WTC11 (cell line): ENCODE results near the gene FTCDNL1. TPM values are rescaled to one million over a fixed set of nuclear protein-coding genes. Genes with fewer than 3 reads are reported as not detected.

ENCODE experiments used
- ATAC-seq: fragments of 200-7000 bp; cut with Tn5 transposase; 2 replicates; pipeline ENCODE4 v1.10.0; 2021; ENCODE audit warnings: mild to moderate bottlenecking, moderate library complexity
- CTCF ChIA-PET: fragments of 300-600 bp; sonication (Branson Sonifier 250); formaldehyde crosslinking; loops from one replicate; lab custom pipeline; 2021; ENCODE audit warnings: antibody characterized with exemption; lab: Charles Lee
- POLR2A ChIA-PET: fragments of 350-600 bp; sonication (Branson Sonifier 250); formaldehyde crosslinking; loops from one replicate; lab custom pipeline; 2021; ENCODE audit warnings: antibody characterized with exemption; lab: Charles Lee
- DNase-seq: peaks from one replicate; pipeline ENCODE4 v3.0.0; 2021; ENCODE audit warnings: low spot score
- H3K27ac Mint-ChIP-seq: 2 replicates; pipeline ENCODE4 v1.8.0; 2021; ENCODE audit warnings: mixed read lengths
- H3K27me3 Mint-ChIP-seq: 2 replicates; pipeline ENCODE4 v1.8.0; 2021; ENCODE audit warnings: low read depth, mild to moderate bottlenecking, moderate library complexity, mixed read lengths
- H3K36me3 Mint-ChIP-seq: 2 replicates; pipeline ENCODE4 v1.8.0; 2021; ENCODE audit warnings: mixed read lengths
- H3K4me1 Mint-ChIP-seq: 2 replicates; pipeline ENCODE4 v1.8.0; 2022; ENCODE audit warnings: mixed read lengths
- H3K4me3 Mint-ChIP-seq: 2 replicates; pipeline ENCODE4 v1.8.0; 2021; ENCODE audit warnings: mild to moderate bottlenecking, moderate library complexity, mixed read lengths
- H3K9me3 Mint-ChIP-seq: 2 replicates; pipeline ENCODE4 v1.8.0; 2021; ENCODE audit warnings: mixed read lengths
- ESRRA ChIP-seq: sonication (generic); formaldehyde crosslinking; IDR thresholded peaks from 2 replicates; pipeline ENCODE4 v1.8.1; 2022; ENCODE audit warnings: mild to moderate bottlenecking, missing genetic modification reagents, borderline replicate concordance
- GABPB1 ChIP-seq: sonication (generic); formaldehyde crosslinking; IDR thresholded peaks from 2 replicates; pipeline ENCODE4 v1.8.1; 2023; ENCODE audit warnings: mild to moderate bottlenecking, missing genetic modification reagents
- KAT7 ChIP-seq: sonication (generic); formaldehyde crosslinking; IDR thresholded peaks from 2 replicates; pipeline ENCODE4 v1.8.1; 2023; ENCODE audit warnings: missing genetic modification reagents, mild to moderate bottlenecking, borderline replicate concordance
- MXD4 ChIP-seq: fragments of 250-450 bp; sonication (Bioruptor Pico); IDR thresholded peaks from 2 replicates; pipeline ENCODE4 v1.8.0; 2021; ENCODE audit warnings: mild to moderate bottlenecking, moderate library complexity, borderline replicate concordance
- MYBL2 ChIP-seq: sonication (generic); formaldehyde crosslinking; IDR thresholded peaks from 2 replicates; pipeline ENCODE4 v1.8.1; 2023; ENCODE audit warnings: mild to moderate bottlenecking, moderate library complexity, missing genetic modification reagents
- NR3C1 ChIP-seq: sonication (generic); formaldehyde crosslinking; conservative IDR thresholded peaks from 2 replicates; pipeline ENCODE4 v1.8.1; 2023; ENCODE audit warnings: low read depth, mild to moderate bottlenecking, missing genetic modification reagents
- SMAD4 ChIP-seq: sonication (generic); formaldehyde crosslinking; IDR thresholded peaks from 2 replicates; pipeline ENCODE4 v1.8.0; 2022; ENCODE audit warnings: mild to moderate bottlenecking, missing genetic modification reagents
- SP1 ChIP-seq: sonication (generic); formaldehyde crosslinking; conservative IDR thresholded peaks from 2 replicates; pipeline ENCODE4 v1.8.1; 2022; ENCODE audit warnings: missing genetic modification reagents
- TEAD4 ChIP-seq: sonication (generic); formaldehyde crosslinking; IDR thresholded peaks from 2 replicates; pipeline ENCODE4 v1.8.0; 2022; ENCODE audit warnings: mild to moderate bottlenecking, missing genetic modification reagents
- ZBTB21 ChIP-seq: sonication (generic); formaldehyde crosslinking; IDR thresholded peaks from 2 replicates; pipeline ENCODE4 v1.8.1; 2023; ENCODE audit warnings: mild to moderate bottlenecking, missing genetic modification reagents, borderline replicate concordance
- ZNF232 ChIP-seq: sonication (generic); formaldehyde crosslinking; IDR thresholded peaks from 2 replicates; pipeline ENCODE4 v1.8.0; 2022; ENCODE audit warnings: mild to moderate bottlenecking, missing genetic modification reagents
- ZNF671 ChIP-seq: fragments of 250-450 bp; sonication (Bioruptor Pico); IDR thresholded peaks from 2 replicates; pipeline ENCODE4 v1.8.0; 2021; ENCODE audit warnings: mild to moderate bottlenecking
- total RNA-seq: library from RNA; stranded (reverse); gene quantifications from 3 replicates; pipeline ENCODE4 v1.2.3, GENCODE V29; 2021
- TF ChIP-seq, protein P1 (sequence below): fragments of 250-450 bp; sonication (Bioruptor Pico); IDR thresholded peaks from 2 replicates; pipeline ENCODE4 v1.9.0; 2021; ENCODE audit warnings: mild to moderate bottlenecking
- TF ChIP-seq, protein P2 (sequence below): sonication (generic); formaldehyde crosslinking; IDR thresholded peaks from 2 replicates; pipeline ENCODE4 v1.8.1; 2023; ENCODE audit warnings: mild to moderate bottlenecking, moderate library complexity, missing genetic modification reagents
- TF ChIP-seq, protein P3 (sequence below): sonication (generic); formaldehyde crosslinking; IDR thresholded peaks from 2 replicates; pipeline ENCODE4 v1.8.0; 2023; ENCODE audit warnings: missing genetic modification reagents, mild to moderate bottlenecking, borderline replicate concordance
- TF ChIP-seq, protein P4 (sequence below): sonication (generic); formaldehyde crosslinking; IDR thresholded peaks from 2 replicates; pipeline ENCODE4 v1.8.1; 2022; ENCODE audit warnings: low read depth, mild to moderate bottlenecking, moderate library complexity, missing genetic modification reagents, borderline replicate concordance
- TF ChIP-seq, protein P5 (sequence below): fragments of 250-450 bp; sonication (Bioruptor Pico); IDR thresholded peaks from 2 replicates; pipeline ENCODE4 v1.8.0; 2021; ENCODE audit warnings: mild to moderate bottlenecking
- TF ChIP-seq, protein P6 (sequence below): sonication (generic); formaldehyde crosslinking; IDR thresholded peaks from 2 replicates; pipeline ENCODE4 v1.8.1; 2022; ENCODE audit warnings: missing genetic modification reagents, borderline replicate concordance
- TF ChIP-seq, protein P7 (sequence below): sonication (generic); formaldehyde crosslinking; IDR thresholded peaks from 2 replicates; pipeline ENCODE4 v1.8.1; 2022; ENCODE audit warnings: mild to moderate bottlenecking, moderate library complexity, missing genetic modification reagents

FTCDNL1 gene
- total RNA-seq, 1 experiment from 2014 or later, result 0.85 TPM

DNA sequence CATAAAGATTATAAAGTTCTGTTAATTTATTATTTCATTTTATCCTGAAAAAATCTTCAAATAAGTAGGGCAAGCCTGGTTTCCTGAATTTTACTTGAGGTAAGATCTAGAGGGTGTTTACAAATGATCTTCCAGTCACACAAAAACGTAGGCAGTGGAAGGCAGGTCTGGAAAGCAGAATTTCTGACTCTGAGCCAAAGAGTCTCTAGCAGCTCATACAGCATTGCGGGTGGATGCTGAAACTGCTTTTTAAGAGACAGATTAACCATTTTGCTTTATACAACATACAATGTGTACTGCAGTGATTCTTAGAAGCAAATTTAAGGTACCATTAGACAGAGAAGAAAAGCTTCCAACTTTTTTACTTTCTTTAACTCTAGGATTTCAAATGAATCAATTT is 117.0 kb downstream of the FTCDNL1 start (continued):
- TF ChIP-seq, protein P1, sequence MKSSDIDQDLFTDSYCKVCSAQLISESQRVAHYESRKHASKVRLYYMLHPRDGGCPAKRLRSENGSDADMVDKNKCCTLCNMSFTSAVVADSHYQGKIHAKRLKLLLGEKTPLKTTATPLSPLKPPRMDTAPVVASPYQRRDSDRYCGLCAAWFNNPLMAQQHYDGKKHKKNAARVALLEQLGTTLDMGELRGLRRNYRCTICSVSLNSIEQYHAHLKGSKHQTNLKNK (CRISPR knock-in tag), result no peak
- TF ChIP-seq, protein P2, sequence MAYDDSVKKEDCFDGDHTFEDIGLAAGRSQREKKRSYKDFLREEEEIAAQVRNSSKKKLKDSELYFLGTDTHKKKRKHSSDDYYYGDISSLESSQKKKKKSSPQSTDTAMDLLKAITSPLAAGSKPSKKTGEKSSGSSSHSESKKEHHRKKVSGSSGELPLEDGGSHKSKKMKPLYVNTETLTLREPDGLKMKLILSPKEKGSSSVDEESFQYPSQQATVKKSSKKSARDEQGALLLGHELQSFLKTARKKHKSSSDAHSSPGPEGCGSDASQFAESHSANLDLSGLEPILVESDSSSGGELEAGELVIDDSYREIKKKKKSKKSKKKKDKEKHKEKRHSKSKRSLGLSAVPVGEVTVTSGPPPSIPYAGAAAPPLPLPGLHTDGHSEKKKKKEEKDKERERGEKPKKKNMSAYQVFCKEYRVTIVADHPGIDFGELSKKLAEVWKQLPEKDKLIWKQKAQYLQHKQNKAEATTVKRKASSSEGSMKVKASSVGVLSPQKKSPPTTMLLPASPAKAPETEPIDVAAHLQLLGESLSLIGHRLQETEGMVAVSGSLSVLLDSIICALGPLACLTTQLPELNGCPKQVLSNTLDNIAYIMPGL, result no peak
- TF ChIP-seq ZNF232 (CRISPR knock-in tag) (no peak), GABPB1 (CRISPR knock-in tag) (no peak), MXD4 (CRISPR knock-in tag) (no peak), KAT7 (CRISPR knock-in tag) (no peak)

DNA sequence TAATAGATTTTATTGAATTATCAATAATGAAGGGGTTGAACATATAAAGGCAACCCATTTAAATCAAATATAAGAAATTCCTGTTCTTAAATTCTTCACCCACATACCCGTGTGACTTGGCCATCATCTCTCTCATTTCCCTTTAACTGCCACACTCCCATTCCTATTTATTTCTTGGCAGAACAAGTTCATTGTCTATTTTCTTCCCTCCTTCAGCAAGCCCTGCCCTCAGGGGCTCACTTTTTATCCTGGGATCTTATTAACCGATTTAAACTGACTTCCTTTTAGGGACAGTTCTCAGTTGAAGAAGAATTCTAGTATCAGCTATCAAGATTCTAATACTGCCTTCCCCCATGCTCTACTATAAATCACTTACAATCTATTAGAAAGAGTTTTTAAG is 123.2 kb downstream of the FTCDNL1 start:
- Mint-ChIP-seq H3K27me3 (no peaks in the 10 kb centered on the region), H3K4me1 (no peaks in the 10 kb centered on the region), H3K36me3 (no peaks in the 10 kb centered on the region)
- TF ChIP-seq, protein P3, sequence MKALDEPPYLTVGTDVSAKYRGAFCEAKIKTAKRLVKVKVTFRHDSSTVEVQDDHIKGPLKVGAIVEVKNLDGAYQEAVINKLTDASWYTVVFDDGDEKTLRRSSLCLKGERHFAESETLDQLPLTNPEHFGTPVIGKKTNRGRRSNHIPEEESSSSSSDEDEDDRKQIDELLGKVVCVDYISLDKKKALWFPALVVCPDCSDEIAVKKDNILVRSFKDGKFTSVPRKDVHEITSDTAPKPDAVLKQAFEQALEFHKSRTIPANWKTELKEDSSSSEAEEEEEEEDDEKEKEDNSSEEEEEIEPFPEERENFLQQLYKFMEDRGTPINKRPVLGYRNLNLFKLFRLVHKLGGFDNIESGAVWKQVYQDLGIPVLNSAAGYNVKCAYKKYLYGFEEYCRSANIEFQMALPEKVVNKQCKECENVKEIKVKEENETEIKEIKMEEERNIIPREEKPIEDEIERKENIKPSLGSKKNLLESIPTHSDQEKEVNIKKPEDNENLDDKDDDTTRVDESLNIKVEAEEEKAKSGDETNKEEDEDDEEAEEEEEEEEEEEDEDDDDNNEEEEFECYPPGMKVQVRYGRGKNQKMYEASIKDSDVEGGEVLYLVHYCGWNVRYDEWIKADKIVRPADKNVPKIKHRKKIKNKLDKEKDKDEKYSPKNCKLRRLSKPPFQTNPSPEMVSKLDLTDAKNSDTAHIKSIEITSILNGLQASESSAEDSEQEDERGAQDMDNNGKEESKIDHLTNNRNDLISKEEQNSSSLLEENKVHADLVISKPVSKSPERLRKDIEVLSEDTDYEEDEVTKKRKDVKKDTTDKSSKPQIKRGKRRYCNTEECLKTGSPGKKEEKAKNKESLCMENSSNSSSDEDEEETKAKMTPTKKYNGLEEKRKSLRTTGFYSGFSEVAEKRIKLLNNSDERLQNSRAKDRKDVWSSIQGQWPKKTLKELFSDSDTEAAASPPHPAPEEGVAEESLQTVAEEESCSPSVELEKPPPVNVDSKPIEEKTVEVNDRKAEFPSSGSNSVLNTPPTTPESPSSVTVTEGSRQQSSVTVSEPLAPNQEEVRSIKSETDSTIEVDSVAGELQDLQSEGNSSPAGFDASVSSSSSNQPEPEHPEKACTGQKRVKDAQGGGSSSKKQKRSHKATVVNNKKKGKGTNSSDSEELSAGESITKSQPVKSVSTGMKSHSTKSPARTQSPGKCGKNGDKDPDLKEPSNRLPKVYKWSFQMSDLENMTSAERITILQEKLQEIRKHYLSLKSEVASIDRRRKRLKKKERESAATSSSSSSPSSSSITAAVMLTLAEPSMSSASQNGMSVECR, result no peak
- no peak for TF ChIP-seq ZBTB21 (CRISPR knock-in tag)
- TF ChIP-seq MXD4 (CRISPR knock-in tag), result no peak
- no peak for TF ChIP-seq MYBL2 (CRISPR knock-in tag)
- TF ChIP-seq SMAD4 (CRISPR knock-in tag), result no peak
- no peak for TF ChIP-seq ZNF671 (CRISPR knock-in tag)
- TF ChIP-seq NR3C1, result no peak
- TF ChIP-seq, protein P4, sequence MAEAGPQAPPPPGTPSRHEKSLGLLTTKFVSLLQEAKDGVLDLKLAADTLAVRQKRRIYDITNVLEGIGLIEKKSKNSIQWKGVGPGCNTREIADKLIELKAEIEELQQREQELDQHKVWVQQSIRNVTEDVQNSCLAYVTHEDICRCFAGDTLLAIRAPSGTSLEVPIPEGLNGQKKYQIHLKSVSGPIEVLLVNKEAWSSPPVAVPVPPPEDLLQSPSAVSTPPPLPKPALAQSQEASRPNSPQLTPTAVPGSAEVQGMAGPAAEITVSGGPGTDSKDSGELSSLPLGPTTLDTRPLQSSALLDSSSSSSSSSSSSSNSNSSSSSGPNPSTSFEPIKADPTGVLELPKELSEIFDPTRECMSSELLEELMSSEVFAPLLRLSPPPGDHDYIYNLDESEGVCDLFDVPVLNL, result no peak
- no peak for TF ChIP-seq ESRRA
- no peak for TF ChIP-seq GABPB1 (CRISPR knock-in tag)
- TF ChIP-seq, protein P5, sequence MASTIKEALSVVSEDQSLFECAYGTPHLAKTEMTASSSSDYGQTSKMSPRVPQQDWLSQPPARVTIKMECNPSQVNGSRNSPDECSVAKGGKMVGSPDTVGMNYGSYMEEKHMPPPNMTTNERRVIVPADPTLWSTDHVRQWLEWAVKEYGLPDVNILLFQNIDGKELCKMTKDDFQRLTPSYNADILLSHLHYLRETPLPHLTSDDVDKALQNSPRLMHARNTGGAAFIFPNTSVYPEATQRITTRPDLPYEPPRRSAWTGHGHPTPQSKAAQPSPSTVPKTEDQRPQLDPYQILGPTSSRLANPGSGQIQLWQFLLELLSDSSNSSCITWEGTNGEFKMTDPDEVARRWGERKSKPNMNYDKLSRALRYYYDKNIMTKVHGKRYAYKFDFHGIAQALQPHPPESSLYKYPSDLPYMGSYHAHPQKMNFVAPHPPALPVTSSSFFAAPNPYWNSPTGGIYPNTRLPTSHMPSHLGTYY (CRISPR knock-in tag), result no peak
- TF ChIP-seq, protein P6, sequence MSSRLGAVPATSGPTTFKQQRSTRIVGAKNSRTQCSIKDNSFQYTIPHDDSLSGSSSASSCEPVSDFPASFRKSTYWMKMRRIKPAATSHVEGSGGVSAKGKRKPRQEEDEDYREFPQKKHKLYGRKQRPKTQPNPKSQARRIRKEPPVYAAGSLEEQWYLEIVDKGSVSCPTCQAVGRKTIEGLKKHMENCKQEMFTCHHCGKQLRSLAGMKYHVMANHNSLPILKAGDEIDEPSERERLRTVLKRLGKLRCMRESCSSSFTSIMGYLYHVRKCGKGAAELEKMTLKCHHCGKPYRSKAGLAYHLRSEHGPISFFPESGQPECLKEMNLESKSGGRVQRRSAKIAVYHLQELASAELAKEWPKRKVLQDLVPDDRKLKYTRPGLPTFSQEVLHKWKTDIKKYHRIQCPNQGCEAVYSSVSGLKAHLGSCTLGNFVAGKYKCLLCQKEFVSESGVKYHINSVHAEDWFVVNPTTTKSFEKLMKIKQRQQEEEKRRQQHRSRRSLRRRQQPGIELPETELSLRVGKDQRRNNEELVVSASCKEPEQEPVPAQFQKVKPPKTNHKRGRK (CRISPR knock-in tag), result no peak
- TF ChIP-seq, protein P7, sequence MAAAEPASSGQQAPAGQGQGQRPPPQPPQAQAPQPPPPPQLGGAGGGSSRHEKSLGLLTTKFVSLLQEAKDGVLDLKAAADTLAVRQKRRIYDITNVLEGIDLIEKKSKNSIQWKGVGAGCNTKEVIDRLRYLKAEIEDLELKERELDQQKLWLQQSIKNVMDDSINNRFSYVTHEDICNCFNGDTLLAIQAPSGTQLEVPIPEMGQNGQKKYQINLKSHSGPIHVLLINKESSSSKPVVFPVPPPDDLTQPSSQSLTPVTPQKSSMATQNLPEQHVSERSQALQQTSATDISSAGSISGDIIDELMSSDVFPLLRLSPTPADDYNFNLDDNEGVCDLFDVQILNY, result no peak
- TF ChIP-seq SP1 (CRISPR knock-in tag), result no peak
- no peak for TF ChIP-seq TEAD4 (CRISPR knock-in tag)
- TF ChIP-seq, all 79 proteins: peak for 0
- DNase-seq, result no peak
- ChIA-PET POLR2A (no interaction called here), CTCF (no interaction called here)
- no peak overlapping the region for H3K27ac Mint-ChIP-seq
- ATAC-seq, result no peak
- no peaks in the 10 kb centered on the region; the same call in 1 of the 2 replicates for H3K9me3 Mint-ChIP-seq
- H3K4me3 Mint-ChIP-seq, result no peak overlapping the region
